WTC11 (cell line): ENCODE data around the gene CAPN7. TPM values are rescaled to one million over a fixed set of nuclear protein-coding genes. Genes with fewer than 3 reads are reported as not detected.

Experiments
- ATAC-seq: fragments of 200-7000 bp; cut with Tn5 transposase; 2 replicates; pipeline ENCODE4 v1.10.0; 2021; ENCODE audit warnings: mild to moderate bottlenecking, moderate library complexity
- CTCF ChIA-PET: fragments of 300-600 bp; sonication (Branson Sonifier 250); formaldehyde crosslinking; loops from one replicate; lab custom pipeline; 2021; ENCODE audit warnings: antibody characterized with exemption; lab: Charles Lee
- POLR2A ChIA-PET: fragments of 350-600 bp; sonication (Branson Sonifier 250); formaldehyde crosslinking; loops from one replicate; lab custom pipeline; 2021; ENCODE audit warnings: antibody characterized with exemption; lab: Charles Lee
- DNase-seq: peaks from one replicate; pipeline ENCODE4 v3.0.0; 2021; ENCODE audit warnings: low spot score
- H3K27ac Mint-ChIP-seq: 2 replicates; pipeline ENCODE4 v1.8.0; 2021; ENCODE audit warnings: mixed read lengths
- H3K27me3 Mint-ChIP-seq: 2 replicates; pipeline ENCODE4 v1.8.0; 2021; ENCODE audit warnings: low read depth, mild to moderate bottlenecking, moderate library complexity, mixed read lengths
- H3K36me3 Mint-ChIP-seq: 2 replicates; pipeline ENCODE4 v1.8.0; 2021; ENCODE audit warnings: mixed read lengths
- H3K4me1 Mint-ChIP-seq: 2 replicates; pipeline ENCODE4 v1.8.0; 2022; ENCODE audit warnings: mixed read lengths
- H3K4me3 Mint-ChIP-seq: 2 replicates; pipeline ENCODE4 v1.8.0; 2021; ENCODE audit warnings: mild to moderate bottlenecking, moderate library complexity, mixed read lengths
- H3K9me3 Mint-ChIP-seq: 2 replicates; pipeline ENCODE4 v1.8.0; 2021; ENCODE audit warnings: mixed read lengths
- CBFB ChIP-seq: sonication (generic); formaldehyde crosslinking; IDR thresholded peaks from 2 replicates; pipeline ENCODE4 v1.8.1; 2022; ENCODE audit warnings: mild to moderate bottlenecking, low read depth, missing genetic modification reagents
- EMX1 ChIP-seq: fragments of 250-450 bp; sonication (Bioruptor Pico); IDR thresholded peaks from 2 replicates; pipeline ENCODE4 v1.8.0; 2021; ENCODE audit warnings: mild to moderate bottlenecking
- FOXJ3 ChIP-seq: sonication (generic); formaldehyde crosslinking; IDR thresholded peaks from 2 replicates; pipeline ENCODE4 v1.9.0; 2021; ENCODE audit warnings: missing genetic modification reagents, mild to moderate bottlenecking, borderline replicate concordance
- FOXP1 ChIP-seq: sonication (generic); formaldehyde crosslinking; IDR thresholded peaks from 2 replicates; pipeline ENCODE4 v1.8.0; 2022; ENCODE audit warnings: missing genetic modification reagents, mild to moderate bottlenecking, moderate library complexity, borderline replicate concordance
- GABPB1 ChIP-seq: sonication (generic); formaldehyde crosslinking; IDR thresholded peaks from 2 replicates; pipeline ENCODE4 v1.8.1; 2023; ENCODE audit warnings: mild to moderate bottlenecking, missing genetic modification reagents
- HMGA2 ChIP-seq: fragments of 250-450 bp; sonication (Bioruptor Pico); IDR thresholded peaks from 2 replicates; pipeline ENCODE4 v1.4.0; 2021; ENCODE audit warnings: mild to moderate bottlenecking, moderate library complexity
- JAZF1 ChIP-seq: fragments of 250-450 bp; sonication (Bioruptor Pico); IDR thresholded peaks from 2 replicates; pipeline ENCODE4 v1.9.0; 2021; ENCODE audit warnings: moderate library complexity, mild to moderate bottlenecking, inconsistent platforms
- SMAD4 ChIP-seq: sonication (generic); formaldehyde crosslinking; IDR thresholded peaks from 2 replicates; pipeline ENCODE4 v1.8.0; 2022; ENCODE audit warnings: mild to moderate bottlenecking, missing genetic modification reagents
- TCF7 ChIP-seq: sonication (generic); formaldehyde crosslinking; IDR thresholded peaks from 2 replicates; pipeline ENCODE4 v1.8.0; 2022; ENCODE audit warnings: mild to moderate bottlenecking, low read depth, missing genetic modification reagents, moderate library complexity
- ZNF396 ChIP-seq: fragments of 250-450 bp; sonication (Bioruptor Pico); IDR thresholded peaks from 2 replicates; pipeline ENCODE4 v1.8.0; 2021; ENCODE audit warnings: mild to moderate bottlenecking, moderate library complexity, borderline replicate concordance
- total RNA-seq: library from RNA; stranded (reverse); gene quantifications from 3 replicates; pipeline ENCODE4 v1.2.3, GENCODE V29; 2021
- TF ChIP-seq, protein P1 (sequence below): sonication (generic); formaldehyde crosslinking; IDR thresholded peaks from 2 replicates; pipeline ENCODE4 v1.8.1; 2023; ENCODE audit warnings: mild to moderate bottlenecking, missing genetic modification reagents
- TF ChIP-seq, protein P2 (sequence below): sonication (generic); formaldehyde crosslinking; IDR thresholded peaks from 2 replicates; pipeline ENCODE4 v1.8.0; 2022; ENCODE audit warnings: mild to moderate bottlenecking, missing genetic modification reagents
- TF ChIP-seq, protein P3 (sequence below): sonication (generic); formaldehyde crosslinking; IDR thresholded peaks from 2 replicates; pipeline ENCODE4 v1.8.1; 2022; ENCODE audit warnings: low read depth, missing genetic modification reagents, borderline replicate concordance
- TF ChIP-seq, protein P4 (sequence below): sonication (generic); formaldehyde crosslinking; IDR thresholded peaks from 2 replicates; pipeline ENCODE4 v1.8.0; 2022; ENCODE audit warnings: mild to moderate bottlenecking, missing genetic modification reagents
- TF ChIP-seq, protein P5 (sequence below): fragments of 250-450 bp; sonication (Bioruptor Pico); IDR thresholded peaks from 2 replicates; pipeline ENCODE4 v1.9.0; 2021; ENCODE audit warnings: mild to moderate bottlenecking
- TF ChIP-seq, protein P6 (sequence below): sonication (generic); formaldehyde crosslinking; IDR thresholded peaks from 2 replicates; pipeline ENCODE4 v1.8.0; 2022; ENCODE audit warnings: mild to moderate bottlenecking, missing genetic modification reagents
- TF ChIP-seq, protein P7 (sequence below): sonication (generic); formaldehyde crosslinking; IDR thresholded peaks from 2 replicates; pipeline ENCODE4 v1.8.1; 2023; ENCODE audit warnings: mild to moderate bottlenecking, missing genetic modification reagents

The CAPN7 gene
- total RNA-seq, 1 experiment from 2014 or later: 16.8 TPM

DNA sequence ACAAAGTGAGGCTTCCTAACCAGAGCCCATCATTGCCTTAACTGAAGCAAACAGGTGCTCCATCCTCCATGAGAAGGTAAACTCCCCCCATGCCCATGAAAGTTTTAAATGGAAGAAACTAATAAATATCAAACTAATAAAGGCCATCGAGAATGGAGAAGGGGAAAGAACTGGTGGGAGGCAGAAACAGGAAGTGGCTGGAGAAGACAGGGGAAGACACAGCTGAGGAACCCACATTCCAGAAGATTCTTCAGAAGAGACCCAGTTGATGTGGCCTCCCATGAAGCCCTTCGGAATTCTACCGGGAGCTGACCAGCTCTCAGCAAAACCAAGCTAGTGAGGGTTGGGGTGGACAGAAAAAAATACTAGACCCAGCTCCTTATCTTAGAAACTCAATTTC lies 84.7 kb downstream of the CAPN7 start:
- POLR2A ChIA-PET: no interaction called here
- no peak for ATAC-seq
- CTCF ChIA-PET: interaction anchor here (1.0 to 1.3 kb wide), 2 partner anchors 9 to 23 kb away, joined by 4 to 5 read pairs; no protein-coding TSS in a partner anchor
- Mint-ChIP-seq H3K36me3 (no peaks in the 10 kb centered on the region), H3K27me3 (no peaks in the 10 kb centered on the region), H3K4me1 (peaks cover 12% of the 10 kb centered on the region), H3K27ac (no peak overlapping the region; the same call in 1 of the 2 replicates), H3K9me3 (peaks cover 4% of the 10 kb centered on the region; the same call in 1 of the 2 replicates), H3K4me3 (no peak overlapping the region)
- DNase-seq: no peak
- TF ChIP-seq, protein P1, sequence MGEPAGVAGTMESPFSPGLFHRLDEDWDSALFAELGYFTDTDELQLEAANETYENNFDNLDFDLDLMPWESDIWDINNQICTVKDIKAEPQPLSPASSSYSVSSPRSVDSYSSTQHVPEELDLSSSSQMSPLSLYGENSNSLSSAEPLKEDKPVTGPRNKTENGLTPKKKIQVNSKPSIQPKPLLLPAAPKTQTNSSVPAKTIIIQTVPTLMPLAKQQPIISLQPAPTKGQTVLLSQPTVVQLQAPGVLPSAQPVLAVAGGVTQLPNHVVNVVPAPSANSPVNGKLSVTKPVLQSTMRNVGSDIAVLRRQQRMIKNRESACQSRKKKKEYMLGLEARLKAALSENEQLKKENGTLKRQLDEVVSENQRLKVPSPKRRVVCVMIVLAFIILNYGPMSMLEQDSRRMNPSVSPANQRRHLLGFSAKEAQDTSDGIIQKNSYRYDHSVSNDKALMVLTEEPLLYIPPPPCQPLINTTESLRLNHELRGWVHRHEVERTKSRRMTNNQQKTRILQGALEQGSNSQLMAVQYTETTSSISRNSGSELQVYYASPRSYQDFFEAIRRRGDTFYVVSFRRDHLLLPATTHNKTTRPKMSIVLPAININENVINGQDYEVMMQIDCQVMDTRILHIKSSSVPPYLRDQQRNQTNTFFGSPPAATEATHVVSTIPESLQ (CRISPR knock-in tag): no peak
- no peak for TF ChIP-seq SMAD4 (CRISPR knock-in tag)

DNA sequence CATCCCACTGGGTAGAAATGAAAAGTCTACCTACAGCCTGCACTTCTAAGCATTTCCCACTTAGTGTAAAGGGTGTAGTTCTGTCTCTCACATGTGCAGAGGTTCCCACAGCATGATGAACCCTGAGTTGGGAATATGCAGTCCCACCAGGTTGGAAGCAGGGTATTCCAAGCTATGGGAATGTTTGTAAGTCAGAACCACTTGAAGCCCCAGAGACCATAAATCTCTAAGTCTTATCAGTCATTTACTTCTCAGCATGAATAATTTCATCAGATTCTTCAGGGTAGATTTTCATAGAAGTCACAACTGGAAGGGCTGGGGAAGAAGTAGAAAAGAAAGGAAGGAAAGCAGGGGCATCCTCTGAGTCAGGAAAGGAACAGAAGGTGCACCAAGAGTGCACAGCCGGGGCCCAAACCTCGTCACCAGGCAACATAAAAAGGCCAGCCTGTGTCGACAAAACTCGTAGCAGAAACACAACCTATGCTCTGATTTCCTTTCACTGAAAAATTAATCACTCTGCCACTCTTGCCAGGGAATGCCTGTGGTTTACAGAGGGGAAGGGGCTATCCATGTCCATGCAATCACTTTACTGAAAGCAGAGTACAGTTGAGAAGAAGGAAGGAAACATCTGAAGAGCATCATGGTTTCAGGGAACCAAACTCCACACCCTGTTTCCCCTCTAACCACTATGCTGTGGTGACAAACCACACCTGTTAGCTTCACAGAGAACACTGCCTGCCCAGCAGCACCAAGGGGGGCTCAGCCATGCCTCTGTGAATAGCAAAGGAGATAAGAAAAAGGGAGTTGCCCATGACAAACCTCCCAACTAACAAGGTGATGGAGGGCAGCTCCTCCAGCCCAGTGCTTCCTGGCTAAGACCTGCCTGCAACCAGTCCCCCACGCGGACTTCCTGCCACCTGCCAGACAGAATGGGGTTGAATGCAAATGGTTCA lies 85.8 kb downstream of the CAPN7 start:
- Mint-ChIP-seq H3K27me3 (no peaks in the 10 kb centered on the region), H3K27ac (no peak overlapping the region), H3K36me3 (no peaks in the 10 kb centered on the region), H3K4me1 (peaks cover 5% of the 10 kb centered on the region; the same call in 1 of the 2 replicates), H3K4me3 (no peak overlapping the region), H3K9me3 (peaks cover 4% of the 10 kb centered on the region; the same call in 1 of the 2 replicates)
- ChIA-PET POLR2A (no interaction called here), CTCF (interaction anchor here (1.3 kb wide), 1 partner anchor 24 kb away, joined by 5 read pairs; no protein-coding TSS in a partner anchor)
- ATAC-seq (no peak), DNase-seq (no peak)
- TF ChIP-seq FOXJ3 (CRISPR knock-in tag): no peak

DNA sequence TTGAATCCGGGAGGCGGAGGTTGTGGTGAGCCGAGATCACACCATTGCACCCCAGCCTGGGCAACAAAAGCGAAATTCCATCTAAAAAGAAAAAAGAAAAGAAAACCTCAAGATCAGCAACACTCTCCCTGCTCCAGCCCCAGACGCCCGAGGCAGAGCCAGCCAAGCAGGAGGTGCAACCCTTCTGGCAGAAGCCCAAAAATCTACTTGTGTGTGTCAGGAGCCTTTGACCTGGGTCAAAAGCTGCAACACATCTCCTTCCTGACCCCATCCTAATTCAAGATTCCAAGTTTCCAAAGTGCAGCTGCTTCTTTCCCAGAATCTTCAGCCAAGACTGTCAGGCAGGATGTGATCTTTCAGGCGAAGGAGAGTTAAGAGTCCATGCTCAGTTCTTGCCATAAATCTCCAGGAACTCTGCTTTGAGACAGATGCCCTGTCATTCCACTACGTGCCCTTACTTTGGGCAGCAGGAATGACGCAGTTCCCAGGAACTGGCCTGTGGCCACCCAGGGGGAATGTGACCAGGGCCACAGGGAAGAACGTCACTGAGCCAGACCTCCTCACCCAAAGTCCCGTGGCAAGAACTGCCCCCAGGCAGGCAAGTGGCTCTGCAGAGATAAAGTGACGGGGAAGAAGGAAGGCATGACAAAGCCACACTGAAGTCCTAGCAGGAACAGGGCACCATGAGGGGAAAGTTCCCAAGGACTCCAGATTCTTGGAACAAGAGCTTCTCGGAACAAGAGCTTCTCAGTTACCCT lies 86.9 kb downstream of the CAPN7 start:
- Mint-ChIP-seq H3K27ac (peak overlapping the region; percentile 16; the same call in 1 of the 2 replicates), H3K4me3 (no peak overlapping the region), H3K27me3 (no peaks in the 10 kb centered on the region), H3K36me3 (no peaks in the 10 kb centered on the region), H3K4me1 (peaks cover 5% of the 10 kb centered on the region; the same call in 1 of the 2 replicates), H3K9me3 (peaks cover 4% of the 10 kb centered on the region; the same call in 1 of the 2 replicates)
- DNase-seq: no peak
- CTCF ChIA-PET: interaction anchor here (1.5 kb wide), 1 partner anchor 25 kb away, joined by 3 read pairs; no protein-coding TSS in a partner anchor
- no peak for ATAC-seq
- POLR2A ChIA-PET: no interaction called here
- TF ChIP-seq, protein P2, sequence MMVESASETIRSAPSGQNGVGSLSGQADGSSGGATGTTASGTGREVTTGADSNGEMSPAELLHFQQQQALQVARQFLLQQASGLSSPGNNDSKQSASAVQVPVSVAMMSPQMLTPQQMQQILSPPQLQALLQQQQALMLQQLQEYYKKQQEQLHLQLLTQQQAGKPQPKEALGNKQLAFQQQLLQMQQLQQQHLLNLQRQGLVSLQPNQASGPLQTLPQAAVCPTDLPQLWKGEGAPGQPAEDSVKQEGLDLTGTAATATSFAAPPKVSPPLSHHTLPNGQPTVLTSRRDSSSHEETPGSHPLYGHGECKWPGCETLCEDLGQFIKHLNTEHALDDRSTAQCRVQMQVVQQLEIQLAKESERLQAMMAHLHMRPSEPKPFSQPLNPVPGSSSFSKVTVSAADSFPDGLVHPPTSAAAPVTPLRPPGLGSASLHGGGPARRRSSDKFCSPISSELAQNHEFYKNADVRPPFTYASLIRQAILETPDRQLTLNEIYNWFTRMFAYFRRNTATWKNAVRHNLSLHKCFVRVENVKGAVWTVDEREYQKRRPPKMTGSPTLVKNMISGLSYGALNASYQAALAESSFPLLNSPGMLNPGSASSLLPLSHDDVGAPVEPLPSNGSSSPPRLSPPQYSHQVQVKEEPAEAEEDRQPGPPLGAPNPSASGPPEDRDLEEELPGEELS (CRISPR knock-in tag): no peak
- TF ChIP-seq TCF7 (CRISPR knock-in tag) (no peak), JAZF1 (CRISPR knock-in tag) (no peak), ZNF396 (CRISPR knock-in tag) (no peak), HMGA2 (CRISPR knock-in tag) (no peak), GABPB1 (CRISPR knock-in tag) (no peak), FOXP1 (CRISPR knock-in tag) (no peak), CBFB (CRISPR knock-in tag) (no peak), EMX1 (CRISPR knock-in tag) (no peak)
- TF ChIP-seq, protein P3, sequence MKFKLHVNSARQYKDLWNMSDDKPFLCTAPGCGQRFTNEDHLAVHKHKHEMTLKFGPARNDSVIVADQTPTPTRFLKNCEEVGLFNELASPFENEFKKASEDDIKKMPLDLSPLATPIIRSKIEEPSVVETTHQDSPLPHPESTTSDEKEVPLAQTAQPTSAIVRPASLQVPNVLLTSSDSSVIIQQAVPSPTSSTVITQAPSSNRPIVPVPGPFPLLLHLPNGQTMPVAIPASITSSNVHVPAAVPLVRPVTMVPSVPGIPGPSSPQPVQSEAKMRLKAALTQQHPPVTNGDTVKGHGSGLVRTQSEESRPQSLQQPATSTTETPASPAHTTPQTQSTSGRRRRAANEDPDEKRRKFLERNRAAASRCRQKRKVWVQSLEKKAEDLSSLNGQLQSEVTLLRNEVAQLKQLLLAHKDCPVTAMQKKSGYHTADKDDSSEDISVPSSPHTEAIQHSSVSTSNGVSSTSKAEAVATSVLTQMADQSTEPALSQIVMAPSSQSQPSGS (CRISPR knock-in tag): no peak
- TF ChIP-seq, protein P4, sequence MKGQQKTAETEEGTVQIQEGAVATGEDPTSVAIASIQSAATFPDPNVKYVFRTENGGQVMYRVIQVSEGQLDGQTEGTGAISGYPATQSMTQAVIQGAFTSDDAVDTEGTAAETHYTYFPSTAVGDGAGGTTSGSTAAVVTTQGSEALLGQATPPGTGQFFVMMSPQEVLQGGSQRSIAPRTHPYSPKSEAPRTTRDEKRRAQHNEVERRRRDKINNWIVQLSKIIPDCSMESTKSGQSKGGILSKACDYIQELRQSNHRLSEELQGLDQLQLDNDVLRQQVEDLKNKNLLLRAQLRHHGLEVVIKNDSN (CRISPR knock-in tag): no peak
- TF ChIP-seq, protein P5, sequence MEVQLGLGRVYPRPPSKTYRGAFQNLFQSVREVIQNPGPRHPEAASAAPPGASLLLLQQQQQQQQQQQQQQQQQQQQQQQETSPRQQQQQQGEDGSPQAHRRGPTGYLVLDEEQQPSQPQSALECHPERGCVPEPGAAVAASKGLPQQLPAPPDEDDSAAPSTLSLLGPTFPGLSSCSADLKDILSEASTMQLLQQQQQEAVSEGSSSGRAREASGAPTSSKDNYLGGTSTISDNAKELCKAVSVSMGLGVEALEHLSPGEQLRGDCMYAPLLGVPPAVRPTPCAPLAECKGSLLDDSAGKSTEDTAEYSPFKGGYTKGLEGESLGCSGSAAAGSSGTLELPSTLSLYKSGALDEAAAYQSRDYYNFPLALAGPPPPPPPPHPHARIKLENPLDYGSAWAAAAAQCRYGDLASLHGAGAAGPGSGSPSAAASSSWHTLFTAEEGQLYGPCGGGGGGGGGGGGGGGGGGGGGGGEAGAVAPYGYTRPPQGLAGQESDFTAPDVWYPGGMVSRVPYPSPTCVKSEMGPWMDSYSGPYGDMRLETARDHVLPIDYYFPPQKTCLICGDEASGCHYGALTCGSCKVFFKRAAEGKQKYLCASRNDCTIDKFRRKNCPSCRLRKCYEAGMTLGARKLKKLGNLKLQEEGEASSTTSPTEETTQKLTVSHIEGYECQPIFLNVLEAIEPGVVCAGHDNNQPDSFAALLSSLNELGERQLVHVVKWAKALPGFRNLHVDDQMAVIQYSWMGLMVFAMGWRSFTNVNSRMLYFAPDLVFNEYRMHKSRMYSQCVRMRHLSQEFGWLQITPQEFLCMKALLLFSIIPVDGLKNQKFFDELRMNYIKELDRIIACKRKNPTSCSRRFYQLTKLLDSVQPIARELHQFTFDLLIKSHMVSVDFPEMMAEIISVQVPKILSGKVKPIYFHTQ (CRISPR knock-in tag): no peak
- TF ChIP-seq, protein P6, sequence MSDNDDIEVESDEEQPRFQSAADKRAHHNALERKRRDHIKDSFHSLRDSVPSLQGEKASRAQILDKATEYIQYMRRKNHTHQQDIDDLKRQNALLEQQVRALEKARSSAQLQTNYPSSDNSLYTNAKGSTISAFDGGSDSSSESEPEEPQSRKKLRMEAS (CRISPR knock-in tag): no peak
- TF ChIP-seq, protein P7, sequence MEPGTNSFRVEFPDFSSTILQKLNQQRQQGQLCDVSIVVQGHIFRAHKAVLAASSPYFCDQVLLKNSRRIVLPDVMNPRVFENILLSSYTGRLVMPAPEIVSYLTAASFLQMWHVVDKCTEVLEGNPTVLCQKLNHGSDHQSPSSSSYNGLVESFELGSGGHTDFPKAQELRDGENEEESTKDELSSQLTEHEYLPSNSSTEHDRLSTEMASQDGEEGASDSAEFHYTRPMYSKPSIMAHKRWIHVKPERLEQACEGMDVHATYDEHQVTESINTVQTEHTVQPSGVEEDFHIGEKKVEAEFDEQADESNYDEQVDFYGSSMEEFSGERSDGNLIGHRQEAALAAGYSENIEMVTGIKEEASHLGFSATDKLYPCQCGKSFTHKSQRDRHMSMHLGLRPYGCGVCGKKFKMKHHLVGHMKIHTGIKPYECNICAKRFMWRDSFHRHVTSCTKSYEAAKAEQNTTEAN (CRISPR knock-in tag): no peak
